ENCODE results near the gene RGS7.
"Not testable (repeated sequence)": the region's sequence is repeated elsewhere in the genome, so short reads cannot be mapped to it uniquely, and the experiment has no call there.

Gene RGS7

GRCh38 chr1:240883490-240883889 lies 473.5 kb downstream of the RGS7 start:
- H3K4me3 ChIP-seq (ENCODE audit: control insufficient read depth, low read depth, low read length): no peak overlapping the region
- TF ChIP-seq, protein P1, sequence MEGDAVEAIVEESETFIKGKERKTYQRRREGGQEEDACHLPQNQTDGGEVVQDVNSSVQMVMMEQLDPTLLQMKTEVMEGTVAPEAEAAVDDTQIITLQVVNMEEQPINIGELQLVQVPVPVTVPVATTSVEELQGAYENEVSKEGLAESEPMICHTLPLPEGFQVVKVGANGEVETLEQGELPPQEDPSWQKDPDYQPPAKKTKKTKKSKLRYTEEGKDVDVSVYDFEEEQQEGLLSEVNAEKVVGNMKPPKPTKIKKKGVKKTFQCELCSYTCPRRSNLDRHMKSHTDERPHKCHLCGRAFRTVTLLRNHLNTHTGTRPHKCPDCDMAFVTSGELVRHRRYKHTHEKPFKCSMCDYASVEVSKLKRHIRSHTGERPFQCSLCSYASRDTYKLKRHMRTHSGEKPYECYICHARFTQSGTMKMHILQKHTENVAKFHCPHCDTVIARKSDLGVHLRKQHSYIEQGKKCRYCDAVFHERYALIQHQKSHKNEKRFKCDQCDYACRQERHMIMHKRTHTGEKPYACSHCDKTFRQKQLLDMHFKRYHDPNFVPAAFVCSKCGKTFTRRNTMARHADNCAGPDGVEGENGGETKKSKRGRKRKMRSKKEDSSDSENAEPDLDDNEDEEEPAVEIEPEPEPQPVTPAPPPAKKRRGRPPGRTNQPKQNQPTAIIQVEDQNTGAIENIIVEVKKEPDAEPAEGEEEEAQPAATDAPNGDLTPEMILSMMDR (IDR thresholded peaks at IDR 0.05; ENCODE audit: control insufficient read depth, insufficient read depth, low read depth, low read length, missing control alignments): no peak

GRCh38 chr1:240882656-240883308 lies 474.2 kb downstream of the RGS7 start:
- not testable (repeated sequence) for DNase-seq (ENCODE audit: low read depth); H3K4me3 ChIP-seq (ENCODE audit: control insufficient read depth, low read depth, low read length)

More at GRCh38 chr1:240883490-240883889, 473.5 kb downstream of the RGS7 start:
- DNase-seq (ENCODE audit: low read depth): no peak

DNA sequence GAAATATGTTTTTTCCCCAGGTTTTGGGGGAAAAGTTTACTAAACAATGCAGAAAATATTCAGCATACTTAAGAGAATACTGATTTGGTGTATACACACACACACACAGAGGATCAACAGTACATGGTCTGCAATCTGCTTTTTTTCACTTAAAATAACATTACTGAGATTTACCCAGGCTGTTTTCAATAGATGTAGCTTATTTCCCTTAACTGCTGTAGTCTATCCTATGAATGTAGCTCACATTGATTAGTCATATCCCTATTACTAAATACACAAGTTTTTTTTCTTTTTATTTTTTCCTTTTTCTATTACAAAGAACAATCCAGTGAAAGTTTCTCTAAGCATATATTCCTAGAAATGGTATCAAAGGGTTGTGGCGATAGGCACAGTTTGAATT lies 478.4 kb downstream of the RGS7 start:
- no peak for DNase-seq (ENCODE audit: low read depth)
- H3K4me3 ChIP-seq (ENCODE audit: control insufficient read depth, low read depth, low read length): no peak overlapping the region
- TF ChIP-seq, protein P1 (IDR thresholded peaks at IDR 0.05; ENCODE audit: control insufficient read depth, insufficient read depth, low read depth, low read length, missing control alignments): no peak

DNA sequence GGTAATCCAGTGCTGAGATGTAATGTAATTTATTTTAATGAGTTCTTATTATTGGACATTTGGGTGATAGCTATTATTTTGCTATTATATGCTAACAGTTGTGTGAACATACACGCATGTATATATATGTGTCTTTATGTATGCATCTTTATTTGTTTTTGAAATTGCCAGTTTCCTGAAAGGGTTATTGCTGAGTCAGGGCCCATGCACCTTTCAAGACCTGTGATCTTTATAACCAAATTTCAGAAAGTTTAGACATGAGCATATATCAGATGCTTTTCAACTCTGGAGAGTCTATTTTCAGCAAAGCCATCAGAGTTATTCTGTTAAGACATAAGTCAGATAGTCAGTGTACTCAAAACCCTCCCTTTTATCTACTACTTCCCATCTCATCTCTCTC lies 479.4 kb downstream of the RGS7 start:
- TF ChIP-seq, protein P1 (IDR thresholded peaks at IDR 0.05; ENCODE audit: control insufficient read depth, insufficient read depth, low read depth, low read length, missing control alignments): no peak
- H3K4me3 ChIP-seq (ENCODE audit: control insufficient read depth, low read depth, low read length): no peak overlapping the region
- no peak for DNase-seq (ENCODE audit: low read depth)

DNA sequence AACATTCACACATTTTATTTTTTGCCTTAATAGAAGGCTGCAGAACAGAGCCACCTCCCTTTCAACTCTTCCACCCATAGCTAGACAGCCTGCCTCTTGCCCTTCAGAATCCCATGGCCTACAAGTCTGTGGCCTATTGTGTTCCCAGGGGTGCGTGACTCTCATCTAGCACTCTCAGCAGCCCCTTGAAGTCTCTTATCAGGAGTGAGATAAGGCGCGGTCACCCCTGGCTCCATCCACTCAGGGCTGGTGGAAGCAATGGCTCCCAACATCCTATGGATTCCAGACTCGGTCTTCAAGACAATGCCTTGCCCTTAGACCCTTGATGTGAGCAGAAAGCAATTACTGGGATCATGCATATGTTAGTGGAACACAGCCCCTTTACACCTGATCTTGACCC lies 480.9 kb downstream of the RGS7 start:
- no peak for DNase-seq (ENCODE audit: low read depth)
- no peak overlapping the region for H3K4me3 ChIP-seq (ENCODE audit: control insufficient read depth, low read depth, low read length)
- TF ChIP-seq, protein P1 (IDR thresholded peaks at IDR 0.05; ENCODE audit: control insufficient read depth, insufficient read depth, low read depth, low read length, missing control alignments): no peak

DNA sequence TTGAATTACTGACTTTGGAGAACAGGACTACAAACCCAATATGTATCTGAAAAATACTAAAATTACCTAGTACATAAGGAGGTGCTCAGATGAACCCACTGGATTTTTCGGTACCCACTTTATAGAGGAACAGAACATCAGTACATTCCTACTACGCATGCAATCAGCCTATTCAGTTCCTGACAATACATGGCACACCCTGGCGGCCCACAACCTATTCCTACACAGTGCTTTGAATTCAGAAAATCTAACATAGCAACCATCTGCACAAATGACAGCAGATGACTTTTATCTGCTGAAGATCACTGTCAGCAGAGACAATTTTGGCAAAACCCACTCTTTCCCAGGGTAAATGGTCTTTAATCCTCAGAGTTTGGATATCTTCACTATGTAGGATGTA lies 487.9 kb downstream of the RGS7 start:
- no peak for DNase-seq (ENCODE audit: low read depth)
- H3K4me3 ChIP-seq (ENCODE audit: control insufficient read depth, low read depth, low read length): no peak overlapping the region
- TF ChIP-seq, protein P1 (IDR thresholded peaks at IDR 0.05; ENCODE audit: control insufficient read depth, insufficient read depth, low read depth, low read length, missing control alignments): no peak

- TF ChIP-seq, protein P1 (IDR thresholded peaks at IDR 0.05; ENCODE audit: control insufficient read depth, insufficient read depth, low read depth, low read length, missing control alignments): no peak
- H3K4me3 ChIP-seq (ENCODE audit: control insufficient read depth, low read depth, low read length): no peak overlapping the region
- DNase-seq (ENCODE audit: low read depth): no peak
Measured at GRCh38 chr1:240866724-240867123, 490.3 kb downstream of the RGS7 start.

Measured in AG09309 (cell line).